ENCODE measurements around the gene HRH3.

HRH3 gene

DNA sequence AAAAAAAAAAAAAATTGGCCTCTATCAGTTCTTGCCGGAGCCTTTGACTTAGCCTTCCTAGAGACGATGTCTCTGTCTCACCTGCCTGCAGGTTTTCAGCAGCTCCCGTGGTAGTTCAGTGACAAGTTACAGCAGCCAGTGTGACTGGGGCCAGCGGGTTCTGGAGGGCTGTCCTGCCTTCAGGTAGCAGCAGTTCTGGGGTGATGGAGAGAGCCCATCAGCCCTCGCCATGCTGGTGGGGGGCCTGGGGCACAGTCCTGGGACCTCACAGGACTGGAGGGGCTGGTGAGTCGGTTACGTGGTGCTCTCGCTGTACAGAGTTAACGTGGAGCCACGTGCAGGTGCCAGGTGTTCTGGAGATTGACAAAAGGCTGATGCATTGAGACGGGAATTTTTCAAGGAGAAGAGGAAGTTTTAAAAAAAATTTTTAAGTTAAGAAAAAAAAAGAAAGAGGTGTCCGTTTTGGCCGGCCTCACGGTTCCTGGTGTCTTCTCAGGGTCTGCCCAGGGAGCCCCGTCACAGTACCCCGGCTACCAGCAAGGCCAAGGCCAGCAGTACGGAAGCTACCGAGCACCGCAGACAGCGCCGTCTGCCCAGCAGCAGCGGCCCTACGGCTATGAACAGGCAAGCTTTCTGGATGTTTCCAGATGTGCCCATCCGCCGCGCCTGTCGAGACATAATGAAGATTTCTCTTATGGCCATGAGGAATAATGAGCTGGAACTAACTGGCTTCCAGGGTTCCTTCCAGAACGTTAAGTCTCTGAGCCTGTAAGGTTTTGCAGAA, 45.9 kb downstream of the HRH3 start:
- H3K9me2 ChIP-seq (ENCODE audit: low read depth, low read length) = no peaks in the 10 kb centered on the region
- no peaks in the 10 kb centered on the region for H3K27me3 ChIP-seq (ENCODE audit: insufficient read depth, low read length)
- no peaks in the 10 kb centered on the region for H4K20me1 ChIP-seq (ENCODE audit: insufficient read depth, low read length)
- TF ChIP-seq EZH2 (IDR thresholded peaks at IDR 0.05; ENCODE audit: borderline replicate concordance, low read length) = no peak
- no peak overlapping the region for H3K27ac ChIP-seq (ENCODE audit: low read depth, low read length, poor library complexity, severe bottlenecking)
- H3K9ac ChIP-seq (ENCODE audit: low read length) = no peak overlapping the region
- no peak overlapping the region for H3K4me3 ChIP-seq (ENCODE audit: low read depth, low read length, poor library complexity, severe bottlenecking)
- no peaks in the 10 kb centered on the region for H3K79me2 ChIP-seq (ENCODE audit: insufficient read depth, low read length)
- H2AFZ ChIP-seq (ENCODE audit: low read length) = no peak overlapping the region
- H3K4me2 ChIP-seq (ENCODE audit: low read length) = no peak overlapping the region
- no peaks in the 10 kb centered on the region for H3K4me1 ChIP-seq (ENCODE audit: insufficient read depth, low read length, severe bottlenecking)
- H3K36me3 ChIP-seq (ENCODE audit: insufficient read depth, low read length) = peaks cover 1% of the 10 kb centered on the region; the same call in 1 of the 2 replicates
- no peaks in the 10 kb centered on the region for H3F3A ChIP-seq (ENCODE audit: insufficient read depth, low read length)
- no peaks in the 10 kb centered on the region for H3K9me3 ChIP-seq (ENCODE audit: low read length)

DNA sequence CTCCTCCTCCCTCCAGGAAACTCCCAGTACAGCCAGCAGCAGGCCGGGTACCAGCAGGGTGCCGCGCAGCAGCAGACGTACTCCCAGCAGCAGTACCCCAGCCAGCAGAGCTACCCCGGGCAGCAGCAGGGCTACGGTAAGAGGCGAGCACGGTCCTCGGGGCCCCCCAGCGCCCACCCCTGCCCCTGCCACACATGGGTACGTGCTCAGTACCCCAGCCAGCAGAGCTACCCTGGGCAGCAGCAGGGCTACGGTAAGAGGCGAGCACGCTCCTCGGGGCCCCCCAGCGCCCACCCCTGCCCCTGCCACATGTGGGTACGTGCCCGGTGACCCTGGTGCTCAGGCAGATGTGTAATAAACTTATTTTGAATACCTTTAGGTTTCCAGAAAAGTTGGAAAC, 47.4 kb downstream of the HRH3 start:
- no peak overlapping the region for H3K4me2 ChIP-seq (ENCODE audit: low read length)
- H3K27me3 ChIP-seq (ENCODE audit: insufficient read depth, low read length) = no peaks in the 10 kb centered on the region
- H3K9ac ChIP-seq (ENCODE audit: low read length) = no peak overlapping the region
- no peak overlapping the region for H3K27ac ChIP-seq (ENCODE audit: low read depth, low read length, poor library complexity, severe bottlenecking)
- no peaks in the 10 kb centered on the region for H3K4me1 ChIP-seq (ENCODE audit: insufficient read depth, low read length, severe bottlenecking)
- H3F3A ChIP-seq (ENCODE audit: insufficient read depth, low read length) = no peaks in the 10 kb centered on the region
- H3K36me3 ChIP-seq (ENCODE audit: insufficient read depth, low read length) = peaks cover 4% of the 10 kb centered on the region; the same call in 1 of the 2 replicates
- no peak overlapping the region for H2AFZ ChIP-seq (ENCODE audit: low read length)
- TF ChIP-seq, protein P1, sequence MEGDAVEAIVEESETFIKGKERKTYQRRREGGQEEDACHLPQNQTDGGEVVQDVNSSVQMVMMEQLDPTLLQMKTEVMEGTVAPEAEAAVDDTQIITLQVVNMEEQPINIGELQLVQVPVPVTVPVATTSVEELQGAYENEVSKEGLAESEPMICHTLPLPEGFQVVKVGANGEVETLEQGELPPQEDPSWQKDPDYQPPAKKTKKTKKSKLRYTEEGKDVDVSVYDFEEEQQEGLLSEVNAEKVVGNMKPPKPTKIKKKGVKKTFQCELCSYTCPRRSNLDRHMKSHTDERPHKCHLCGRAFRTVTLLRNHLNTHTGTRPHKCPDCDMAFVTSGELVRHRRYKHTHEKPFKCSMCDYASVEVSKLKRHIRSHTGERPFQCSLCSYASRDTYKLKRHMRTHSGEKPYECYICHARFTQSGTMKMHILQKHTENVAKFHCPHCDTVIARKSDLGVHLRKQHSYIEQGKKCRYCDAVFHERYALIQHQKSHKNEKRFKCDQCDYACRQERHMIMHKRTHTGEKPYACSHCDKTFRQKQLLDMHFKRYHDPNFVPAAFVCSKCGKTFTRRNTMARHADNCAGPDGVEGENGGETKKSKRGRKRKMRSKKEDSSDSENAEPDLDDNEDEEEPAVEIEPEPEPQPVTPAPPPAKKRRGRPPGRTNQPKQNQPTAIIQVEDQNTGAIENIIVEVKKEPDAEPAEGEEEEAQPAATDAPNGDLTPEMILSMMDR (IDR thresholded peaks at IDR 0.05; ENCODE audit: low read length) = no peak
- TF ChIP-seq EZH2 (IDR thresholded peaks at IDR 0.05; ENCODE audit: borderline replicate concordance, low read length) = no peak
- H4K20me1 ChIP-seq (ENCODE audit: insufficient read depth, low read length) = no peaks in the 10 kb centered on the region
- H3K79me2 ChIP-seq (ENCODE audit: insufficient read depth, low read length) = no peaks in the 10 kb centered on the region
- H3K9me3 ChIP-seq (ENCODE audit: low read length) = no peaks in the 10 kb centered on the region
- H3K9me2 ChIP-seq (ENCODE audit: low read depth, low read length) = no peaks in the 10 kb centered on the region
- H3K4me3 ChIP-seq (ENCODE audit: low read depth, low read length, poor library complexity, severe bottlenecking) = no peak overlapping the region

DNA sequence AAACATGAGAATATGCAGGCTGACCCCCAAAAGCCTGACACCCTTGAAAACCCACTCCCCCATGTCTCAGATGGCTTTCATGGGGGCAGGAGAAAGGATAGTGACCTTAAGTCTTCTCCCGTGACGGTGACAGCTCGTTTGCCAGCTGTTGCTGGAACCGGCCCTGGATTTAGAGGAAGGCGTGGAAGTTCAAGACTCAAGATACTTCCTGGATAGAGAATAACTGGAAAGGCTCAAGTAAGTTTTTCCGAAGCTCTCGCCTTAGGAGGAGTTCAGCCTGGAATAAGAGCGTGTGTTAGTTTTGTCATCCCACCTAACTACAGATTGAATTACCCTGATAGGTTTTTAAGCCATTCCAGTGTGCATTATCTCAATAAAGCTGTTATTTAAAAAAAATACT, 48.8 kb downstream of the HRH3 start:
- Histone ChIP-seq H3K9ac (ENCODE audit: low read length) (no peak overlapping the region), H3K4me3 (ENCODE audit: low read depth, low read length, poor library complexity, severe bottlenecking) (no peak overlapping the region), H3K79me2 (ENCODE audit: insufficient read depth, low read length) (no peaks in the 10 kb centered on the region), H4K20me1 (ENCODE audit: insufficient read depth, low read length) (no peaks in the 10 kb centered on the region), H3K9me2 (ENCODE audit: low read depth, low read length) (no peaks in the 10 kb centered on the region), H3K27me3 (ENCODE audit: insufficient read depth, low read length) (no peaks in the 10 kb centered on the region), H3F3A (ENCODE audit: insufficient read depth, low read length) (no peaks in the 10 kb centered on the region), H3K27ac (ENCODE audit: low read depth, low read length, poor library complexity, severe bottlenecking) (no peak overlapping the region), H2AFZ (ENCODE audit: low read length) (no peak overlapping the region), H3K4me2 (ENCODE audit: low read length) (no peak overlapping the region), H3K4me1 (ENCODE audit: insufficient read depth, low read length, severe bottlenecking) (no peaks in the 10 kb centered on the region), H3K36me3 (ENCODE audit: insufficient read depth, low read length) (peaks cover 4% of the 10 kb centered on the region; the same call in 1 of the 2 replicates), H3K9me3 (ENCODE audit: low read length) (no peaks in the 10 kb centered on the region)
- TF ChIP-seq, protein P1 (IDR thresholded peaks at IDR 0.05; ENCODE audit: low read length) = no peak

DNA sequence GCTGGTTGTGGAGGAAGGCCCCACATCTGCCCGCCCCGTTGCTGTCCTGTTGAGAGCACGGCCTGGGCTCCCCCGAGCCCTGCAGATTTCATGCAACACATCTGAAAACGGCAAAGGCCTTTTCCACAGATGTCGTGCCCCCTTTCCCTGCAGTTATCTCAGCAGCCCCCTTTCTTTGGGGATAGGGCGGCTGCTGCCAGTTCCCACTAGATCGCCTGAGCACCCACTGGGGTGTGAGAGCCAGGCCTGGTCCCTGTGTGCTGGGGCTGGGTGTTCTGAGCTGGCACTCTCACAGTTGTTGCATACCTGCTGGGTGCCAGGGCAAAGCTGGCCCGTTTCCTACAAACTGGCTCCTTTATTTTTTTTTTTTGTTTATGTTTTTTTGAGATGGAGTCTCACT, 49.5 kb downstream of the HRH3 start:
- no peak overlapping the region for H3K4me2 ChIP-seq (ENCODE audit: low read length)
- H3K9me2 ChIP-seq (ENCODE audit: low read depth, low read length) = no peaks in the 10 kb centered on the region
- H3K9me3 ChIP-seq (ENCODE audit: low read length) = no peaks in the 10 kb centered on the region
- H4K20me1 ChIP-seq (ENCODE audit: insufficient read depth, low read length) = no peaks in the 10 kb centered on the region
- H3K27me3 ChIP-seq (ENCODE audit: insufficient read depth, low read length) = no peaks in the 10 kb centered on the region
- no peak overlapping the region for H3K4me3 ChIP-seq (ENCODE audit: low read depth, low read length, poor library complexity, severe bottlenecking)
- peaks cover 4% of the 10 kb centered on the region; the same call in 1 of the 2 replicates for H3K36me3 ChIP-seq (ENCODE audit: insufficient read depth, low read length)
- no peaks in the 10 kb centered on the region for H3K4me1 ChIP-seq (ENCODE audit: insufficient read depth, low read length, severe bottlenecking)
- no peak overlapping the region for H2AFZ ChIP-seq (ENCODE audit: low read length)
- TF ChIP-seq, protein P1 (IDR thresholded peaks at IDR 0.05; ENCODE audit: low read length) = no peak
- TF ChIP-seq EZH2 (IDR thresholded peaks at IDR 0.05; ENCODE audit: borderline replicate concordance, low read length) = no peak
- H3K27ac ChIP-seq (ENCODE audit: low read depth, low read length, poor library complexity, severe bottlenecking) = no peak overlapping the region
- H3F3A ChIP-seq (ENCODE audit: insufficient read depth, low read length) = no peaks in the 10 kb centered on the region
- no peak overlapping the region for H3K9ac ChIP-seq (ENCODE audit: low read length)
- H3K79me2 ChIP-seq (ENCODE audit: insufficient read depth, low read length) = no peaks in the 10 kb centered on the region

All from OCI-LY1 (cell line).